Fibroblast of mammary gland (primary cell): ENCODE measurements around the gene PIK3CD.
A peak's percentile ranks its signal among the peaks of the same experiment; 100 is the strongest.

Experiments
- DNase-seq: peaks from one replicate; pipeline ENCODE4 v3.0.0-alpha.2; 2010; ENCODE audit warnings: low read depth
- H3K4me3 ChIP-seq: 2 replicates; pipeline ENCODE4 v1.5.1; 2011; ENCODE audit warnings: low read depth, mild to moderate bottlenecking, low read length, moderate library complexity; ENCODE audit not compliant: control insufficient read depth
- CTCF ChIP-seq: conservative IDR thresholded peaks from 2 replicates; pipeline ENCODE4 v1.5.1; 2011; ENCODE audit warnings: low read depth, low read length, inconsistent platforms; ENCODE audit not compliant: control insufficient read depth, insufficient read depth

The PIK3CD gene

GRCh38 chr1:9612162-9612845, 39.2 kb upstream of the PIK3CD start:
- no peak overlapping the region for H3K4me3 ChIP-seq
- no peak for DNase-seq
- no peak for TF ChIP-seq CTCF

- no peak for TF ChIP-seq CTCF
- DNase-seq: no peak
- no peak overlapping the region for H3K4me3 ChIP-seq
These were observed 38.5 kb upstream of the PIK3CD start for GRCh38 chr1:9612871-9613624.

- DNase-seq: no peak
- no peak overlapping the region for H3K4me3 ChIP-seq
- no peak for TF ChIP-seq CTCF
These were observed 37.8 kb upstream of the PIK3CD start for GRCh38 chr1:9613625-9614299.

GRCh38 chr1:9615316-9616063, 36.0 kb upstream of the PIK3CD start:
- DNase-seq: peak; percentile 38
- peak; percentile 64 for TF ChIP-seq CTCF
- H3K4me3 ChIP-seq: no peak overlapping the region

- DNase-seq: peak; percentile 17
- TF ChIP-seq CTCF: no peak
- H3K4me3 ChIP-seq: no peak overlapping the region
These were observed 32.4 kb upstream of the PIK3CD start for GRCh38 chr1:9618909-9619679.

GRCh38 chr1:9621032-9621431, 30.5 kb upstream of the PIK3CD start:
- no peak for TF ChIP-seq CTCF
- no peak for DNase-seq
- H3K4me3 ChIP-seq: no peak overlapping the region
